Fibroblast of lung (primary cell): Measurements from ENCODE around the gene PGAP3.

ENCODE experiments used
- CTCF ChIP-seq, 2 donors: IDR thresholded peaks in 1 of 2; conservative IDR thresholded peaks in 1 of 2; 1 replicate in 1 of 2; 2 replicates in 1 of 2; pipeline ENCODE4 v1.5.1; 2011 to 2012; ENCODE audit warnings: low read length in 2 of 2, control low read depth in 1 of 2, inconsistent platforms in 1 of 2, low read depth in 1 of 2, mild to moderate bottlenecking in 1 of 2
- EZH2 ChIP-seq: IDR thresholded peaks from 2 replicates; pipeline ENCODE4 v1.5.1; 2012; ENCODE audit warnings: low read length, control low read depth, mild to moderate bottlenecking; ENCODE audit errors: missing control alignments

DNA sequence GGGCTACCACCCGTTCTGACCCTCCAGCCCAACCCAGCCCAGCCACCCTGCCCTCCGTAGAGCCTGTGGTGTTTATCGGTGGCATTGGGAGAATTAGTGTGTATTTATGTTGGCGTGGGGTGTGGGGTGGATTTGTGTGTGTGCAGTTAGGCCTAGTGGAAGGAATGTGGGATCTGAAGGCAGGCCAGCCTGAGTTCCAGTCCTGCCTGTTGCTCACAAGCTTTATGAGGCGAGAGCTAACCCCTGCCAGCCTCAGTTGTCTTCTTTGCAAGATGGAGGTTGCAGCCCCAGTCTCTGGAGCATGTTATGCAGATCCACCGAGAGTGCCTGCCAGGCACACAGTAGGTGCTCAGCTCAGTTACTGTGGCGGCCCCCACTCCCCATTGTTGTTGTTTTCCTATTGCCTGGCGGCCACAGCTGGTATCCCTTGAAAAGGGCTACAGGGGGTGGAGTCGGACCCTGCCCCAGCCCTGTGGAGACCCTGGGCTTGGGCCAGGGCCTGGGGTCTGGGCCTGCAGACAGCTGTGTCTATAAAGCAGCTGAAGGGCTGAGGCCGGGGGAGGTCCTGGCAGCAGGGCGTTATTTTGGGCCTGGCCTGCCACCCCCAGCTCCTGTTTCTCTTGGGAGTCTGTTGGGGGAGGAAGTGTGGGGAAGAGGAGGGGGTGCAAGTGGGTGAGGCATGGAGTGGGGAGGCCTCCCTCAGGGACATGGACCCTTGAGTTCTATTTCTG is 17.1 kb upstream of the PGAP3 start:
- TF ChIP-seq CTCF (conservative IDR thresholded peaks at IDR 0.05 in 1 of 2, IDR thresholded peaks at IDR 0.05 in 1 of 2; ENCODE audit: low read depth in 1 of 2, low read length in 2 of 2) (peak; percentile 30 to 39), EZH2 (no peak)
